Measurements from ENCODE around the gene OR2J3. TPM values are rescaled to one million over a fixed set of nuclear protein-coding genes. Genes with fewer than 3 reads are reported as not detected.

OR2J3 gene
- total and polyA plus RNA-seq, 2 of the 8 experiments (the other 6 are each of a cell fraction or from before 2014, with no cell fraction given), result 0.03 TPM; not detected in 1

DNA sequence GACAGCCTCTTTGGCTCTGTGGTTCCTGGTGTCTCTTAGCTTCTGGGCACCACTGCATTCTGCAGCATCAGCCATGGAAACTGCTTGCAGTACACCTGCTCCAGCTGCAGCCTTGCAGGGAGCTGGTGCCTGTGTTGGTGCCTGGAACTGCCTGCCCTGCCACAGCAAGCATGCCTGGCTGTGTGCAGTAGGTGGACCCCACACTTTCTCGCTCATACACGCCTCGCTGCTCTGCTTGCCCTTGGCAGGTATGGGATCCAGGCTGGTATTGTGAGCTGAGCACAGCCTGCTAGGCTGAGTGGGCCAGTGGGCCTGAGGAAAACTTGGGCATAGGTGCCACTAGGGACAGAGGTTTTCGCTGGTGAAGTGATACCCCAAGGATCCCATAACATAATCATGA lies 22.8 kb downstream of the OR2J3 start (continued):
- TF ChIP-seq PHF8 (conservative IDR thresholded peaks at IDR 0.05; ENCODE audit: low read depth, low read length), result no peak
- TF ChIP-seq SP2 (IDR thresholded peaks at IDR 0.05; ENCODE audit: low read length), result no peak
- no peak for TF ChIP-seq POLR2A (IDR thresholded peaks at IDR 0.05; ENCODE audit: control extremely low read depth in 1 of 2, low read depth in 2 of 2, low read length in 2 of 2)
- TF ChIP-seq SIRT6 (IDR thresholded peaks at IDR 0.05; ENCODE audit: low read length), result no peak
